Nephron progenitor cell (in vitro differentiated cells): ENCODE measurements around the gene VASH1.

Experiments used
- DNase-seq: peaks from one replicate; pipeline ENCODE4 v3.0.0; 2021
- H3K27ac Mint-ChIP-seq: 2 replicates; pipeline ENCODE4 v1.8.0; 2021; ENCODE audit warnings: mild to moderate bottlenecking, moderate library complexity, mixed read lengths
- H3K27me3 Mint-ChIP-seq: 2 replicates; pipeline ENCODE4 v1.8.0; 2021; ENCODE audit warnings: mild to moderate bottlenecking, low read depth, mixed read lengths; ENCODE audit not compliant: poor library complexity
- H3K36me3 Mint-ChIP-seq: 2 replicates; pipeline ENCODE4 v1.8.0; 2021; ENCODE audit warnings: low read depth, mixed read lengths
- H3K4me1 Mint-ChIP-seq: 2 replicates; pipeline ENCODE4 v1.8.0; 2021; ENCODE audit warnings: mixed read lengths
- H3K4me3 Mint-ChIP-seq: 2 replicates; pipeline ENCODE4 v1.8.0; 2021; ENCODE audit warnings: mild to moderate bottlenecking, moderate library complexity, mixed read lengths
- H3K9me3 Mint-ChIP-seq: 2 replicates; pipeline ENCODE4 v1.8.0; 2021; ENCODE audit warnings: mild to moderate bottlenecking, moderate library complexity, mixed read lengths
- TF ChIP-seq, protein P1 (sequence below): fragments of 200-600 bp; sonication (generic); IDR thresholded peaks from 2 replicates; pipeline ENCODE4 v1.5.0; 2021; ENCODE audit warnings: antibody characterized with exemption

Gene VASH1

DNA sequence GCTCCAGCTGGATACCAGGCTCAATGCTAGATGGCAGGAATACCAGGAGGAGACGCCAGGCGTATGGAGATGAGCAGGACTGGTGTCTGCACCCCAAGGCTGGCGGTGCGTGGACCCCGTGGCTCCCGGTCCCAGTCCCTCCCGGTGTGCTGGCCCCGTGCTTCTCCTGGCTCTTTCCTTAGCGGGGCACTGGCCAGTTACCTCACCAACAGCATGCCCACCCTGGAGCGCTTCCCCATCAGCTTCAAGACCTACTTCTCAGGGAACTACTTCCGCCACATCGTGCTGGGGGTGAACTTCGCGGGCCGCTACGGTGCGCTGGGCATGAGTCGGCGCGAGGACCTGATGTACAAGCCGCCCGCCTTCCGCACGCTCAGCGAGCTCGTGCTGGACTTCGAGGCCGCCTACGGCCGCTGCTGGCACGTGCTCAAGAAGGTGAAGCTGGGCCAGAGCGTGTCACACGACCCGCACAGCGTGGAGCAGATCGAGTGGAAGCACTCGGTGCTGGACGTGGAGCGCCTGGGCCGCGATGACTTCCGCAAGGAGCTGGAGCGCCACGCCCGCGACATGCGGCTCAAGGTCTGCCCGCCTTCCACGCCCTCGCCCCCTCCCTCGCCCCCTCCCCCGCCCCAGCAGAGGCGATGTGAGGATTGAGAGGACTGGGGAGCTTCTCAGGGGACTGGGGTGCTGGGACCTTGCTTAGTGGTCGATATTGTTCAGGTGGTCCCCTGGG is 14.6 kb downstream of the VASH1 start:
- no peak for DNase-seq
- TF ChIP-seq, protein P1, sequence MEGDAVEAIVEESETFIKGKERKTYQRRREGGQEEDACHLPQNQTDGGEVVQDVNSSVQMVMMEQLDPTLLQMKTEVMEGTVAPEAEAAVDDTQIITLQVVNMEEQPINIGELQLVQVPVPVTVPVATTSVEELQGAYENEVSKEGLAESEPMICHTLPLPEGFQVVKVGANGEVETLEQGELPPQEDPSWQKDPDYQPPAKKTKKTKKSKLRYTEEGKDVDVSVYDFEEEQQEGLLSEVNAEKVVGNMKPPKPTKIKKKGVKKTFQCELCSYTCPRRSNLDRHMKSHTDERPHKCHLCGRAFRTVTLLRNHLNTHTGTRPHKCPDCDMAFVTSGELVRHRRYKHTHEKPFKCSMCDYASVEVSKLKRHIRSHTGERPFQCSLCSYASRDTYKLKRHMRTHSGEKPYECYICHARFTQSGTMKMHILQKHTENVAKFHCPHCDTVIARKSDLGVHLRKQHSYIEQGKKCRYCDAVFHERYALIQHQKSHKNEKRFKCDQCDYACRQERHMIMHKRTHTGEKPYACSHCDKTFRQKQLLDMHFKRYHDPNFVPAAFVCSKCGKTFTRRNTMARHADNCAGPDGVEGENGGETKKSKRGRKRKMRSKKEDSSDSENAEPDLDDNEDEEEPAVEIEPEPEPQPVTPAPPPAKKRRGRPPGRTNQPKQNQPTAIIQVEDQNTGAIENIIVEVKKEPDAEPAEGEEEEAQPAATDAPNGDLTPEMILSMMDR: no peak
- Mint-ChIP-seq H3K9me3 (no peaks in the 10 kb centered on the region), H3K27ac (no peak overlapping the region), H3K4me3 (no peak overlapping the region), H3K36me3 (peaks cover 23% of the 10 kb centered on the region), H3K27me3 (peaks cover 8% of the 10 kb centered on the region), H3K4me1 (peaks cover 63% of the 10 kb centered on the region)

DNA sequence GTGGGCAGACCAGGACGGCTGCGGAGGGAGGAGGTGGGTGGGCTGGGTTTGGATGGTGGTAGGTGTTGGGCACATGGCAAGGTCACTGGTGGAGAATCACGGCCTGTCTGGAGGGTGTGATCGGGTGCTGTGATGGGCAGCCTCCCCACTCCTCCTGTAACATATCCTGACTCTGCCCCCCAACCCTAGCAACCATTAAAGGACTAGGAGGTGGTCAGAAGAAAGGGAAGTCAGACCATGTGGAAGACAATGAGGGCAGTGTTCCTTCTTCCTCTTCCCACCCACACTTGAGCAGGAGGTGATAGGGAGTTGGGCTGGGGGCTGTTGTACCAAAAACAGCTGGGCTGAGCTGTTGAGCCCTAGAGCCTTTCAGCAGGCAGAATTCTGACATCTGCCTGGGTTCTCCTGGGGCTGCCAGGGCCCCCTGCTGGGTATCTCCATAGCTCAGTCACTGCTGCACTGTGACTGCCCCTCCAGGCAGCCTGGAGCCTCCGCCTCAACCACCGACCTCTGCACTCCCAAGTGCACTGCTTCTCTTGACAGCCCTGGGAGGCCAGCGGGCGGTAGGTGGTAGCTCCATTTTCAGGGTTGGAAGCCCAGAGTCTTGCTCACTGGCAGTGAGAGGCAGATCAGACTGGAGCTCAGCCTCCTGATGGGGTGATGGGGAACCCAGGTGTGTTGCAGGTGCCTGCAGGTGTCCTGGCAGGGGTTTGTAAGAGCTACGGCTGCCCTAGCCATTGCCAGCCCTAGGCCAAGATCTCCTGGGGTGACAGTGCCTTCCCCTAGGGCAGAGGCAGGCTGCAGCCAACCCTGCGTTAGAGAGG is 15.4 kb downstream of the VASH1 start:
- H3K9me3 Mint-ChIP-seq: no peaks in the 10 kb centered on the region
- H3K4me3 Mint-ChIP-seq: no peak overlapping the region
- no peak for DNase-seq
- H3K4me1 Mint-ChIP-seq: peaks cover 60% of the 10 kb centered on the region
- H3K27me3 Mint-ChIP-seq: peaks cover 8% of the 10 kb centered on the region
- H3K36me3 Mint-ChIP-seq: peaks cover 23% of the 10 kb centered on the region
- TF ChIP-seq, protein P1: no peak
- H3K27ac Mint-ChIP-seq: no peak overlapping the region

DNA sequence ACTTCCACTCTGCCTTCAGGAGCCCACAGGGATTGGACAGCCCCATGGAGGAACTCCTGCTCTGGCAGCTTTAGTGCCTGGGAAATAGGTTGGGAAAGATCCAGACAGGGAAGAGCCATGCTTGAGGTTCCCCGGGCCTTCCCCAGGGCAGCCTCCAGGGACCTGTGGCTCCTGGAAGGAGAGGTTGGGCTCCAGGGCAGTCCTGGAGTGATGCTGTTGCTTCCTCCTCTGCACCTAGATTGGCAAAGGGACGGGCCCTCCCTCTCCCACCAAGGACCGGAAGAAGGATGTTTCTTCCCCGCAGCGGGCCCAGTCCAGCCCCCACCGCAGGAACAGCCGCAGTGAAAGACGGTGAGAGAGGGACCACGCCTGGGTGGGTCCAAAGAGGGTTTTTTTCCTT is 16.5 kb downstream of the VASH1 start:
- Mint-ChIP-seq H3K27ac (peak overlapping the region; percentile 87), H3K9me3 (no peaks in the 10 kb centered on the region), H3K4me3 (no peak overlapping the region), H3K27me3 (peaks cover 8% of the 10 kb centered on the region), H3K36me3 (peaks cover 25% of the 10 kb centered on the region), H3K4me1 (peaks cover 52% of the 10 kb centered on the region)
- TF ChIP-seq, protein P1: no peak
- no peak for DNase-seq

DNA sequence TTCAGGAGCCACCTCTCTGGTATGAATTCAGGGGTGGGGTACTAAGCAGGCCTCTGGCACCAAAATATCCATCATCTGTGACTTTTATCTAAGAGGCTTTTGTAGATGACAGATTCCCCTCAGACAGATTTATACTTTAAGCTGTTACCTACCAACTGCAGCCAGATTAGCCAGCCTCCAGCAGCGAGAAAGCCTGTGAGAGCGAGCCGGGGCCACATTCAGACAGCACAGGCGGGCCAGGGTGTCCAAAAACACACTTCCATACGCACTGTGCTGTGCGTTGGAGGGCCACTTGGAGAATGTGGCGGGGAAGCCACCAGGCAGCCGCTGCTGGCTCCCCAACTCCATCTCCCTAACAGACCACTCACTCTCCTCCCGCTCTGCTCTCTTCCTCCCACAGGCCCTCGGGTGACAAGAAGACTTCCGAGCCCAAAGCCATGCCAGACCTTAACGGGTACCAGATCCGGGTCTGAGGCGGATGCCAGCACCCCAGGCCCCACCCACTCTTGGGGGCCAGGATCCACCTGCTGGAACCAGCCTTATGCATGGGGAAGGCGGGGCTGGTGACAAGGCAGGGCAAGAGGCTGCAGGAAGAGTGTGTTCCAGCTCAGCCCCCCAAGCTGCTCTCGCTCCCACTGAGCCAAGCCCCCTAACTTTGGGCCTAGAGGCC is 17.4 kb downstream of the VASH1 start:
- H3K36me3 Mint-ChIP-seq: peaks cover 34% of the 10 kb centered on the region
- TF ChIP-seq, protein P1: no peak
- peaks cover 7% of the 10 kb centered on the region for H3K27me3 Mint-ChIP-seq
- no peak for DNase-seq
- H3K27ac Mint-ChIP-seq: peak overlapping the region; percentile 36
- H3K4me3 Mint-ChIP-seq: no peak overlapping the region
- no peaks in the 10 kb centered on the region for H3K9me3 Mint-ChIP-seq
- peaks cover 51% of the 10 kb centered on the region for H3K4me1 Mint-ChIP-seq

DNA sequence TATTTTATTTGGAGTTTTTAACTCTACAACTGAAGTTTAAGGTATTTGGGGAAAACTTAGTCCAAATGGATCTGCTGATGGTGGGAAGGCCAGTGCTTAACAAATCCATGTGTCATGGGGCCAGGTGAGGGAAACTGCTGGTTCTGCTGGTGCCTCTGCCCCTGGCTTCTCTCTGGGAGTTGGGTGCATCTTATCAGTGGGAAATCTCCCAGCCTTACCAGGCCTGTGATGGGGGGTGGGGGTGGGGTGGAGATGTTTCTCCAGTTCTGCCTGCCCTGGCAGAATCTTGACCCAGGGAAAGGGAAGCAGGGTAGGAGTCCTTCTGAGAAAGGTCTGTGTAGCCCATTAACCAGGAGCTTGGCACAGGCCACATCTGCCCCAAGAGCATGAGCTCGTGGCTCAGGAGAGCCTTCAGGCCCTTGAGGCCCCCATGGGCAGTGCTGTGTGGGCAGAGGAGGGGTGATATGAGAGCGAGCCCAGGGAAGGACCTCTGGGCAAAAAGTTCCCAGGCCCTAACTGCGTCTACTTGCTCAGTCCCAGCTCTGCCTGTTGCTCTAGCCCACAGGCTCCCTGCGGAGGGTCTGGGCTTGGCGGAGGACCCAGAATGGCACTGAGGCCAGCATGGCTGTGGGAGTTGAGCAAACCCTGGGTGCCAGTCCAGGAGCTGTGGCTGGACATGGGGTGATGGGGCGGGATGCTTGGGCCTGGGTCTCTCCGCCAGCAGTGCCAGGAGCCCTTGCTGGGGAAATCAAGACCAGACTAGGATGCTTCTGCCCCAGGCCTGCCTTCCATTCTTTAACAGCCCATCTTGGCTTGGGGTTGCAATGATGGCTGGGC is 18.2 kb downstream of the VASH1 start:
- Mint-ChIP-seq H3K9me3 (no peaks in the 10 kb centered on the region), H3K4me3 (no peak overlapping the region), H3K27ac (no peak overlapping the region), H3K27me3 (peaks cover 5% of the 10 kb centered on the region), H3K4me1 (peaks cover 45% of the 10 kb centered on the region), H3K36me3 (peaks cover 34% of the 10 kb centered on the region)
- TF ChIP-seq, protein P1: no peak
- no peak for DNase-seq
